Measurements from ENCODE around the gene SLAMF7. TPM values are rescaled to one million over a fixed set of nuclear protein-coding genes. Genes with fewer than 3 reads are reported as not detected.
"Not testable (repeated sequence)": the region's sequence is repeated elsewhere in the genome, so short reads cannot be mapped to it uniquely, and the experiment has no call there.

Gene SLAMF7
- total RNA-seq, 3 donors from 2014 or later (not counting 1 experiment from before 2014, with no cell fraction given) = 191 to 301 (median 227) TPM

DNA sequence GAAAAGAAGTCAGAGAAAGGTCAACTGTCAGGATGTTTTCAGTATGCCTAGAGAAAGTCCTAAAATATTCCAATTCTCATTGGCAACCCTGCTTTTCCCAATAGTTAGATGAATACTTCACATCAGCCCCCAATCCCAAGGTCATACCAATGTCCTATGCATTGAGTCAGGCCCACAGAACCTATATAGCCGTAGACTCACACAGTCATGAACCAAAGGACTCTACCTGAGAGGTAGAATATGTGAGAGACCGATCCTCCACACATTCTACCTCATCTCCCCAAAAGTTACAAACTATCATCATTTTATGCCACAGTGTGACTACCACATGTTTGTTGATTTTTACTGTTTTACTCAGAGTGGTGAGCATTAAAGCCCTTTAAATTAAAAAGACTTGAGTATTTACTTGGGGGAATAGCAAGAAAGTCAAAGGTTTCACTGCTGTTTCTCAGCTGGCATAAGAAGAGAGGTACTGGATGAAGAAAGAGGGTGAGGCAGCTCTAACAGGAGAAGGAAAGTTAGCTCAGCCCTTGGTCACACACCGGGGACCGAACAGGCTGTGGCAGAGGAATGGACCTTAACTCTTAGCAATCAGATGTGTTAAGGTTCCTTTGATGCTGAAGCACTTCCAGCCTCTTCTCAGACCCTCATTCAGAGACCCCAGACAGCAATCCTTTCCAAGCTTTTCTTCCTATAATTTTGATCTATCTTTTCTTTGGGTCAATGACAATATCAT is 28.4 kb upstream of the SLAMF7 start:
- ATAC-seq = no peak
- H3K27ac ChIP-seq (ENCODE audit: low read length) = peak overlapping the region; percentile 94
- peaks cover 5% of the 10 kb centered on the region for H3K36me3 ChIP-seq (ENCODE audit: control insufficient read depth, insufficient read depth, low read length)
- Mint-ChIP-seq H3K4me1 (peaks cover 15 to 30% of the 10 kb centered on the region in 2 donors), H3K27me3 (ENCODE audit: low read depth in 2 of 2) (no peaks in the 10 kb centered on the region), H3K9me3 (no peaks in the 10 kb centered on the region), H3K27ac (no peak overlapping the region), H3K4me3 (no peak overlapping the region), H3K36me3 (no peaks in the 10 kb centered on the region)
- H3K4me3 ChIP-seq (ENCODE audit: low read length) = peak overlapping the region; percentile 80
- TF ChIP-seq, protein P1, sequence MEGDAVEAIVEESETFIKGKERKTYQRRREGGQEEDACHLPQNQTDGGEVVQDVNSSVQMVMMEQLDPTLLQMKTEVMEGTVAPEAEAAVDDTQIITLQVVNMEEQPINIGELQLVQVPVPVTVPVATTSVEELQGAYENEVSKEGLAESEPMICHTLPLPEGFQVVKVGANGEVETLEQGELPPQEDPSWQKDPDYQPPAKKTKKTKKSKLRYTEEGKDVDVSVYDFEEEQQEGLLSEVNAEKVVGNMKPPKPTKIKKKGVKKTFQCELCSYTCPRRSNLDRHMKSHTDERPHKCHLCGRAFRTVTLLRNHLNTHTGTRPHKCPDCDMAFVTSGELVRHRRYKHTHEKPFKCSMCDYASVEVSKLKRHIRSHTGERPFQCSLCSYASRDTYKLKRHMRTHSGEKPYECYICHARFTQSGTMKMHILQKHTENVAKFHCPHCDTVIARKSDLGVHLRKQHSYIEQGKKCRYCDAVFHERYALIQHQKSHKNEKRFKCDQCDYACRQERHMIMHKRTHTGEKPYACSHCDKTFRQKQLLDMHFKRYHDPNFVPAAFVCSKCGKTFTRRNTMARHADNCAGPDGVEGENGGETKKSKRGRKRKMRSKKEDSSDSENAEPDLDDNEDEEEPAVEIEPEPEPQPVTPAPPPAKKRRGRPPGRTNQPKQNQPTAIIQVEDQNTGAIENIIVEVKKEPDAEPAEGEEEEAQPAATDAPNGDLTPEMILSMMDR (IDR thresholded peaks at IDR 0.05) = no peak
- intact Hi-C loops (cut with micrococcal nuclease) = loop anchor here (1.0 to 5.0 kb wide), 2 partner anchors 29 to 57 kb away; no protein-coding TSS in a partner anchor
- WGBS (ENCODE audit: insufficient coverage) = 4% methylated on average over 2 of the region's 4 CpGs
- DNase-seq = peak in 1 of 2 donors; percentile 29
- peaks cover 60% of the 10 kb centered on the region for H3K4me1 ChIP-seq (ENCODE audit: control insufficient read depth, insufficient read depth, low read length)
- no peaks in the 10 kb centered on the region for H3K27me3 ChIP-seq (ENCODE audit: control insufficient read depth, insufficient read depth, low read length)
- no peaks in the 10 kb centered on the region for H3K9me3 ChIP-seq (ENCODE audit: control insufficient read depth, insufficient read depth, low read length)

DNA sequence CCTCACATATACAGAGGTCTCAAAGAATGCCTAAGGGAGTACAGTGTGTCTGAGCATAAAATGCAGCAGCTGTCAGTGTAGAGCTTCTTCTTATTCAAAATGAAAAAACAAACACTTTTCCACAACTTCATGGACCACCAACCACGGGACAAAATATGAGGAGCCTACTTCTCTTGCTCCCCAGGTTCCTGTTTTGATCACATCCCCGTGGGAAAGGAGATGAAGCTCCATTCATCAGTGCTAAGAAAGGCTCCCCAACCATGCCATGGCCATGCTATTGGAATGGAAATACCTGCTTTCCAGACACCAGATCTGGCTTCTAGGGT is 27.8 kb upstream of the SLAMF7 start:
- Mint-ChIP-seq H3K9me3 (no peaks in the 10 kb centered on the region), H3K4me1 (peaks cover 17 to 26% of the 10 kb centered on the region in 2 donors), H3K27me3 (ENCODE audit: low read depth in 2 of 2) (no peaks in the 10 kb centered on the region), H3K36me3 (no peaks in the 10 kb centered on the region), H3K4me3 (no peak overlapping the region), H3K27ac (no peak overlapping the region)
- peak overlapping the region; percentile 80 for H3K4me3 ChIP-seq (ENCODE audit: low read length)
- peak overlapping the region; percentile 94 for H3K27ac ChIP-seq (ENCODE audit: low read length)
- H3K36me3 ChIP-seq (ENCODE audit: control insufficient read depth, insufficient read depth, low read length) = peaks cover 5% of the 10 kb centered on the region
- ATAC-seq (no peak), DNase-seq (peak in 1 of 2 donors; percentile 19)
- intact Hi-C loops (cut with micrococcal nuclease) = loop anchor here (1.0 to 5.0 kb wide), 2 partner anchors 30 to 56 kb away; no protein-coding TSS in a partner anchor
- TF ChIP-seq, protein P1 (IDR thresholded peaks at IDR 0.05) = no peak
- H3K4me1 ChIP-seq (ENCODE audit: control insufficient read depth, insufficient read depth, low read length) = peaks cover 54% of the 10 kb centered on the region
- H3K9me3 ChIP-seq (ENCODE audit: control insufficient read depth, insufficient read depth, low read length) = no peaks in the 10 kb centered on the region
- H3K27me3 ChIP-seq (ENCODE audit: control insufficient read depth, insufficient read depth, low read length) = no peaks in the 10 kb centered on the region
- 6% methylated on average over 2 of the region's 2 CpGs for WGBS (ENCODE audit: insufficient coverage)

DNA sequence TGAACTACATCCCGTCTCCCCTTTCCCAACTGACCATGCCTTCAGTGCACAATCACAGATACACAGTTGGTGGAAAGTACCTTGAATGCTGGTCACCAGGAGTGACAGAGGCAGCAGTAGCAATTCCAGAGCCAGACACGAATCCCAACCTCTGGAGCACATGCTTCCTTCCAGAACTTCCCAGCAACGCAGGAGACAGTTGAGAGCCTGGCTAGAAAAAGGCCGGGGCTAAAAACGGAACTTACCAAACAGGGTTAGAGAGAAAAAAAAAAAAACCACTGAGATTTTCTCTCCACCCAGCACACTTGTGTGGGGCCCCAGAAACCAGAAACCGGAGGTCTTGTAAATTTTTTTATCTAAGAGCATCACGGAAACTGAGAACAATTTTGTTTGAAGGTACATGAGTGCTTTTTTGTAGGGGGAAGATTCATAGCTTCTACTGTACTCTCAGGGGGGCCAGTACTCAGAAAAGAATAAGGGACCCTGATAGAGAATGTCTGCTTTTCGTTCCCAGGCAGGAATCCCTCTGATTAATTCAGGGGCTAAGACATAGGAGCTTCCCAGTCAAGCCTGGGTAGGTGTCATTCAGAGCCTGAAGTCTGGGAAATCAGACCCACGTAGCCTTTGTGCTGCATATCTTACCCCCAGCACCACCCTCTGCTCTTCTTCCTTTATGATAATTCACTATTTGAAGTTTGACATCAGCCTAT is 27.3 kb upstream of the SLAMF7 start, which contains the start of gene CD48:
CD48 (minus strand) TSS at position 221 of the 710 bp plus-strand sequence; CDS start at position 162, 59 bp downstream.
- Histone ChIP-seq H3K9me3 (ENCODE audit: control insufficient read depth, insufficient read depth, low read length) (no peaks in the 10 kb centered on the region), H3K36me3 (ENCODE audit: control insufficient read depth, insufficient read depth, low read length) (peaks cover 5% of the 10 kb centered on the region), H3K4me1 (ENCODE audit: control insufficient read depth, insufficient read depth, low read length) (peaks cover 53% of the 10 kb centered on the region), H3K27me3 (ENCODE audit: control insufficient read depth, insufficient read depth, low read length) (no peaks in the 10 kb centered on the region), H3K27ac (ENCODE audit: low read length) (peak within 1 kb of the TSS; percentile 94), H3K4me3 (ENCODE audit: low read length) (peak within 1 kb of the TSS; percentile 80)
- Mint-ChIP-seq H3K4me1 (peaks cover 17 to 26% of the 10 kb centered on the region in 2 donors), H3K9me3 (no peaks in the 10 kb centered on the region), H3K27ac (no peak within 1 kb of the TSS), H3K36me3 (no peaks in the 10 kb centered on the region), H3K27me3 (ENCODE audit: low read depth in 2 of 2) (no peaks in the 10 kb centered on the region), H3K4me3 (no peak within 1 kb of the TSS)
- TF ChIP-seq, protein P1 (IDR thresholded peaks at IDR 0.05) = no peak
- under 1% methylated on average over 9 of the region's 9 CpGs for WGBS (ENCODE audit: insufficient coverage)
- ATAC-seq = peak; percentile 33 to 54 (median 47)
- peak; percentile 41 to 83 for DNase-seq
- intact Hi-C loops (cut with micrococcal nuclease) = loop anchor here (1.0 to 5.0 kb wide), 3 partner anchors 28 to 56 kb away; partner anchors contain the start of gene SLAMF7

DNA sequence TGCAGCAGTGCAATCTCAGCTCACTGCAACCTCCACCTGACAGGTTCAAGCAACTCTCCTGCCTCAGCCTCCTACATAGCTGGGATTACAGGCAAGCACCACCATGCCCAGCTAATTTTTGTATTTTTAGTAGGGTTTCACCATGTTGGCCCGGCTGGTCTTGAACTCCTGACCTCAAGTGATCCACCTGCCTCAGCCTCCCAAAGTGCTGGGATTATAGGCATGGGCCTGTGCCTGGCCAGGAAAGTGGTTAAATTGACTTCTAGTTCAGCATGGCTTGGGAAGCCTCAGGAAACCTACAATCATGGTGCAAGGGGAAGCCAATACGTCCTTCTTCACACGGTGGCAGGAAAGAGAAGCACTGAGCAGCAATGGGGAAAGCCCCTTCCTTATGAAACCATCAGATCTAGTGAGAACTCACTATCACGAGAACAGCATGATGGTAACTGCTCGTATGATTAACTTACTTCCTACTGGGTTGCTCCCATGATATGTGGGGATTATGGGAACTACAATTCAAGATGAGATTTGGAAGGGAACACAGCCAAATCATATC is 26.4 kb upstream of the SLAMF7 start:
- H3K9me3 Mint-ChIP-seq; H3K36me3 ChIP-seq (ENCODE audit: control insufficient read depth, insufficient read depth, low read length); H3K27me3 Mint-ChIP-seq (ENCODE audit: low read depth in 2 of 2); H3K4me3 ChIP-seq (ENCODE audit: low read length); H3K27me3 ChIP-seq (ENCODE audit: control insufficient read depth, insufficient read depth, low read length); H3K36me3 Mint-ChIP-seq; H3K9me3 ChIP-seq (ENCODE audit: control insufficient read depth, insufficient read depth, low read length); H3K27ac Mint-ChIP-seq; H3K4me3 Mint-ChIP-seq: not testable (repeated sequence)
- 15% methylated on average over 5 of the region's 5 CpGs for WGBS (ENCODE audit: insufficient coverage)
- peaks cover 46% of the 10 kb centered on the region for H3K4me1 ChIP-seq (ENCODE audit: control insufficient read depth, insufficient read depth, low read length)
- intact Hi-C loops (cut with micrococcal nuclease) = loop anchor here (1.0 to 5.0 kb wide), 2 partner anchors 27 to 55 kb away; partner anchors contain the start of gene SLAMF7
- peak overlapping the region; percentile 94 for H3K27ac ChIP-seq (ENCODE audit: low read length)
- H3K4me1 Mint-ChIP-seq = peaks cover 17 to 29% of the 10 kb centered on the region in 2 donors
- ATAC-seq = peak; percentile 59 to 75 (median 71)
- peak; percentile 41 to 89 for DNase-seq

All from natural killer cell (primary cell).